ENCODE measurements around the gene RGPD3. TPM values are rescaled to one million over a fixed set of nuclear protein-coding genes. Genes with fewer than 3 reads are reported as not detected.

Gene RGPD3
- polyA plus RNA-seq, 1 donor from 2014 or later = 0.74 TPM

GRCh38 chr2:106341666-106342065 lies 126.5 kb downstream of the RGPD3 start:
- Histone ChIP-seq H3K4me2 (ENCODE audit: low read length) (no peak overlapping the region), H3F3A (ENCODE audit: insufficient read depth, low read length, poor library complexity, severe bottlenecking) (no peaks in the 10 kb centered on the region), H4K20me1 (ENCODE audit: insufficient read depth) (no peaks in the 10 kb centered on the region), H3K36me3 (ENCODE audit: insufficient read depth, low read length) (no peaks in the 10 kb centered on the region), H3K9me2 (ENCODE audit: insufficient read depth, low read length) (no peaks in the 10 kb centered on the region), H3K4me3 (ENCODE audit: low read length) (no peak overlapping the region), H2AFZ (ENCODE audit: low read depth, low read length) (no peak overlapping the region), H3K79me2 (replicated peaks; ENCODE audit: insufficient read depth, low read length) (no peaks in the 10 kb centered on the region), H3K9me3 (ENCODE audit: low read length) (no peaks in the 10 kb centered on the region), H3K9ac (ENCODE audit: low read length) (no peak overlapping the region), H3K27ac (ENCODE audit: low read length) (no peak overlapping the region), H3K27me3 (ENCODE audit: insufficient read depth, low read depth, low read length) (no peaks in the 10 kb centered on the region)
- TF ChIP-seq MXI1 (conservative IDR thresholded peaks at IDR 0.05; ENCODE audit: poor library complexity, severe bottlenecking) (no peak), EZH2 (IDR thresholded peaks at IDR 0.05; ENCODE audit: borderline replicate concordance, insufficient read depth, low read length, poor library complexity, severe bottlenecking) (no peak), CTCF (IDR thresholded peaks at IDR 0.05; ENCODE audit: poor library complexity, severe bottlenecking) (no peak), REST (IDR thresholded peaks at IDR 0.05; ENCODE audit: borderline replicate concordance) (no peak), SMC3 (conservative IDR thresholded peaks at IDR 0.05; ENCODE audit: poor library complexity) (no peak), POLR2AphosphoS5 (IDR thresholded peaks at IDR 0.05) (no peak), RAD21 (conservative IDR thresholded peaks at IDR 0.05) (no peak), TAF1 (IDR thresholded peaks at IDR 0.05; ENCODE audit: low read depth) (no peak), EP300 (conservative IDR thresholded peaks at IDR 0.05; ENCODE audit: poor library complexity, severe bottlenecking) (no peak)

Other genes starting within 250 kb of the RGPD3 start
- gene CD8B2, start 19.0 kb upstream of the RGPD3 start, polyA plus RNA-seq = not detected in 2 replicates